Tibial artery (tissue), 4 donors: ENCODE data around the gene PLBD2.

Source experiments
- DNase-seq, 2 donors: peaks; one replicate each; pipeline ENCODE4 v3.0.0-alpha.2; 2019
- H3K27ac ChIP-seq, 2 donors: fragments of 200-600 bp; sonication (generic) in 1 of 2; 1 replicate in 1 of 2; 2 replicates in 1 of 2; pipeline ENCODE4 v1.5.1; 2018 to 2019; ENCODE audit warnings: mild to moderate bottlenecking in 1 of 2
- H3K27me3 ChIP-seq, 2 donors: fragments of 200-600 bp; sonication (generic) in 1 of 2; one replicate each; pipeline versions ENCODE4 v1.5.1 to v1.6.0; 2016 to 2019
- H3K36me3 ChIP-seq, 3 donors: fragments of 200-600 bp; sonication (generic) in 2 of 3; one replicate each; pipeline ENCODE4 v1.5.1; 2016 to 2019; ENCODE audit warnings: mild to moderate bottlenecking in 2 of 3
- H3K4me1 ChIP-seq, 4 donors: fragments of 200-600 bp; sonication (generic) in 2 of 4; 1 replicate in 3 of 4; 2 replicates in 1 of 4; pipeline ENCODE4 v1.5.1; 2016 to 2019
- H3K4me3 ChIP-seq, 2 donors: fragments of 200-600 bp; sonication (generic) in 1 of 2; 1 replicate in 1 of 2; 2 replicates in 1 of 2; pipeline ENCODE4 v1.5.1; 2018 to 2019; ENCODE audit warnings: mild to moderate bottlenecking in 2 of 2
- H3K9me3 ChIP-seq, 3 donors: fragments of 200-600 bp; sonication (generic) in 1 of 3; one replicate each; pipeline ENCODE4 v1.5.1; 2016 to 2019
- CTCF ChIP-seq, 2 experiments: fragments of 200-600 bp in 1 of 2; fragments of 450-650 bp in 1 of 2; IDR thresholded peaks; one replicate each; pipeline ENCODE4 v1.5.1; 2017 to 2019; ENCODE audit warnings: antibody characterized with exemption in 2 of 2, mild to moderate bottlenecking in 1 of 2, moderate library complexity in 1 of 2
- intact Hi-C: fragments of 100-400 bp; cut with DNase I; formaldehyde crosslinking; loops from one replicate; pipeline ENCODE4 v1.15.0; 2023; ENCODE audit warnings: low total_unique reads

Gene PLBD2

GRCh38 chr12:113438523-113439300 lies 80.3 kb downstream of the PLBD2 start:
- no peak overlapping the region for H3K27ac ChIP-seq
- no peak overlapping the region for H3K4me3 ChIP-seq
- TF ChIP-seq CTCF (IDR thresholded peaks at IDR 0.05): no peak
- no peaks in the 10 kb centered on the region for H3K36me3 ChIP-seq
- no peak for DNase-seq
- peaks cover 0 to 27% of the 10 kb centered on the region in 2 donors for H3K27me3 ChIP-seq
- intact Hi-C loops: no loop called here
- H3K4me1 ChIP-seq: no peaks in the 10 kb centered on the region
- H3K9me3 ChIP-seq: no peaks in the 10 kb centered on the region

GRCh38 chr12:113439301-113439597 lies 80.9 kb downstream of the PLBD2 start:
- no peak for TF ChIP-seq CTCF (IDR thresholded peaks at IDR 0.05)
- H3K36me3 ChIP-seq: no peaks in the 10 kb centered on the region
- no peak overlapping the region for H3K27ac ChIP-seq
- DNase-seq: no peak
- intact Hi-C loops: no loop called here
- no peaks in the 10 kb centered on the region for H3K4me1 ChIP-seq
- H3K27me3 ChIP-seq: peaks cover 0 to 27% of the 10 kb centered on the region in 2 donors
- no peaks in the 10 kb centered on the region for H3K9me3 ChIP-seq
- H3K4me3 ChIP-seq: no peak overlapping the region

- DNase-seq: no peak
- intact Hi-C loops: no loop called here
- H3K27ac ChIP-seq: no peak overlapping the region
- H3K4me1 ChIP-seq: no peaks in the 10 kb centered on the region
- no peaks in the 10 kb centered on the region for H3K36me3 ChIP-seq
- no peaks in the 10 kb centered on the region for H3K9me3 ChIP-seq
- TF ChIP-seq CTCF (IDR thresholded peaks at IDR 0.05): peak; percentile 15 to 41
- H3K27me3 ChIP-seq: peaks cover 0 to 27% of the 10 kb centered on the region in 2 donors
- no peak overlapping the region for H3K4me3 ChIP-seq
Measured at GRCh38 chr12:113439606-113440030, 81.2 kb downstream of the PLBD2 start.

GRCh38 chr12:113440336-113440735 lies 81.9 kb downstream of the PLBD2 start:
- Histone ChIP-seq H3K27ac (no peak overlapping the region), H3K4me1 (no peaks in the 10 kb centered on the region), H3K27me3 (peaks cover 0 to 31% of the 10 kb centered on the region in 2 donors), H3K36me3 (no peaks in the 10 kb centered on the region), H3K4me3 (no peak overlapping the region), H3K9me3 (no peaks in the 10 kb centered on the region)
- no peak for TF ChIP-seq CTCF (IDR thresholded peaks at IDR 0.05)
- DNase-seq: no peak
- intact Hi-C loops: no loop called here
